ENCODE data around the gene SETD2. TPM values are rescaled to one million over a fixed set of nuclear protein-coding genes. Genes with fewer than 3 reads are reported as not detected.
"Not testable (repeated sequence)": the region's sequence is repeated elsewhere in the genome, so short reads cannot be mapped to it uniquely, and the experiment has no call there.

Gene SETD2
- total RNA-seq, 2 experiments from 2014 or later, result 27.7 to 28.1 TPM

- H3K4me3 Mint-ChIP-seq, result no peak overlapping the region
- no peaks in the 10 kb centered on the region for H3K9me3 Mint-ChIP-seq
- H3K36me3 Mint-ChIP-seq (ENCODE audit: low read depth), result peaks cover 24% of the 10 kb centered on the region
- H3K4me1 Mint-ChIP-seq (ENCODE audit: low read depth), result peaks cover 12% of the 10 kb centered on the region
- peak overlapping the region; percentile 17 for H3K27ac Mint-ChIP-seq
- no peaks in the 10 kb centered on the region for H3K27me3 Mint-ChIP-seq (ENCODE audit: low read depth)
- intact Hi-C loops (cut with micrococcal nuclease), result no loop called here
- CTCF ChIA-PET, result interaction anchor here (1.1 to 1.5 kb wide), 3 partner anchors 8 to 241 kb away, joined by 3 read pairs; no protein-coding TSS in a partner anchor
- DNase-seq, result no peak
Measured at GRCh38 chr3:47082519-47082918, 81.4 kb downstream of the SETD2 start.

- H3K27ac Mint-ChIP-seq, result no peak overlapping the region
- intact Hi-C loops (cut with micrococcal nuclease), result no loop called here
- H3K36me3 Mint-ChIP-seq (ENCODE audit: low read depth), result peaks cover 26% of the 10 kb centered on the region
- peaks cover 18% of the 10 kb centered on the region for H3K4me1 Mint-ChIP-seq (ENCODE audit: low read depth)
- H3K4me3 Mint-ChIP-seq, result no peak overlapping the region
- no peaks in the 10 kb centered on the region for H3K9me3 Mint-ChIP-seq
- CTCF ChIA-PET, result interaction anchor here (1.2 kb wide), 1 partner anchor 279 kb away, joined by 4 read pairs; no protein-coding TSS in a partner anchor
- H3K27me3 Mint-ChIP-seq (ENCODE audit: low read depth), result no peaks in the 10 kb centered on the region
- no peak for DNase-seq
Measured at GRCh38 chr3:47079432-47079831, 84.5 kb downstream of the SETD2 start.

GRCh38 chr3:47073685-47074084 is 90.2 kb downstream of the SETD2 start:
- Mint-ChIP-seq H3K36me3 (ENCODE audit: low read depth) (peaks cover 20% of the 10 kb centered on the region), H3K4me1 (ENCODE audit: low read depth) (peaks cover 12% of the 10 kb centered on the region), H3K4me3 (no peak overlapping the region), H3K9me3 (no peaks in the 10 kb centered on the region), H3K27me3 (ENCODE audit: low read depth) (no peaks in the 10 kb centered on the region), H3K27ac (no peak overlapping the region)
- intact Hi-C loops (cut with micrococcal nuclease), result no loop called here
- CTCF ChIA-PET, result interaction anchor here (1.0 kb wide), 1 partner anchor 248 kb away, joined by 3 read pairs; no protein-coding TSS in a partner anchor
- no peak for DNase-seq

- peaks cover 10% of the 10 kb centered on the region for H3K36me3 Mint-ChIP-seq (ENCODE audit: low read depth)
- no peak overlapping the region for H3K27ac Mint-ChIP-seq
- no peak overlapping the region for H3K4me3 Mint-ChIP-seq
- CTCF ChIA-PET, result interaction anchor here (0.6 kb wide), 1 partner anchor 149 kb away, joined by 3 read pairs; no protein-coding TSS in a partner anchor
- no peaks in the 10 kb centered on the region for H3K27me3 Mint-ChIP-seq (ENCODE audit: low read depth)
- no peak for DNase-seq
- peaks cover 10% of the 10 kb centered on the region for H3K4me1 Mint-ChIP-seq (ENCODE audit: low read depth)
- no peaks in the 10 kb centered on the region for H3K9me3 Mint-ChIP-seq
- intact Hi-C loops (cut with micrococcal nuclease), result no loop called here
Measured at GRCh38 chr3:47070770-47071169, 93.1 kb downstream of the SETD2 start.

- H3K27me3 Mint-ChIP-seq (ENCODE audit: low read depth); DNase-seq; intact Hi-C loops (cut with micrococcal nuclease); CTCF ChIA-PET; H3K4me3 Mint-ChIP-seq; H3K27ac Mint-ChIP-seq; H3K4me1 Mint-ChIP-seq (ENCODE audit: low read depth); H3K9me3 Mint-ChIP-seq: not testable (repeated sequence)
- H3K36me3 Mint-ChIP-seq (ENCODE audit: low read depth), result peaks cover 18% of the 10 kb centered on the region
Measured at GRCh38 chr3:47066259-47066658, 97.7 kb downstream of the SETD2 start.

- no peak overlapping the region for H3K27ac Mint-ChIP-seq
- no peaks in the 10 kb centered on the region for H3K27me3 Mint-ChIP-seq (ENCODE audit: low read depth)
- CTCF ChIA-PET, result no interaction called here
- intact Hi-C loops (cut with micrococcal nuclease), result no loop called here
- H3K9me3 Mint-ChIP-seq, result no peaks in the 10 kb centered on the region
- H3K4me3 Mint-ChIP-seq, result no peak overlapping the region
- peaks cover 17% of the 10 kb centered on the region for H3K36me3 Mint-ChIP-seq (ENCODE audit: low read depth)
- peaks cover 12% of the 10 kb centered on the region for H3K4me1 Mint-ChIP-seq (ENCODE audit: low read depth)
- no peak for DNase-seq
Measured at GRCh38 chr3:47065681-47066080, 98.2 kb downstream of the SETD2 start.

- Mint-ChIP-seq H3K4me3 (no peak overlapping the region), H3K27me3 (ENCODE audit: low read depth) (no peaks in the 10 kb centered on the region), H3K27ac (no peak overlapping the region), H3K4me1 (ENCODE audit: low read depth) (peaks cover 12% of the 10 kb centered on the region), H3K9me3 (no peaks in the 10 kb centered on the region), H3K36me3 (ENCODE audit: low read depth) (peaks cover 18% of the 10 kb centered on the region)
- DNase-seq, result no peak
- CTCF ChIA-PET, result no interaction called here
- intact Hi-C loops (cut with micrococcal nuclease), result no loop called here
Measured at GRCh38 chr3:47065058-47065457, 98.9 kb downstream of the SETD2 start.

GRCh38 chr3:47057212-47057671 is 106.7 kb downstream of the SETD2 start:
- Mint-ChIP-seq H3K4me3 (no peak overlapping the region), H3K4me1 (ENCODE audit: low read depth) (peaks cover 45% of the 10 kb centered on the region), H3K27ac (no peak overlapping the region), H3K9me3 (no peaks in the 10 kb centered on the region), H3K36me3 (ENCODE audit: low read depth) (peaks cover 35% of the 10 kb centered on the region), H3K27me3 (ENCODE audit: low read depth) (no peaks in the 10 kb centered on the region)
- peak; percentile 72 for DNase-seq
- intact Hi-C loops (cut with micrococcal nuclease), result loop anchor here (1.0 to 2.0 kb wide), 4 partner anchors 18 to 364 kb away; partner anchors contain the start of gene ALS2CL
- CTCF ChIA-PET, result no interaction called here

GRCh38 chr3:47056705-47057104 is 107.2 kb downstream of the SETD2 start:
- CTCF ChIA-PET, result interaction anchor here (0.7 kb wide), 1 partner anchor 18 kb away, joined by 3 read pairs; no protein-coding TSS in a partner anchor
- intact Hi-C loops (cut with micrococcal nuclease), result loop anchor here (1.0 to 2.0 kb wide), 4 partner anchors 18 to 363 kb away; partner anchors contain the start of gene ALS2CL
- peak overlapping the region; percentile 1 for H3K27ac Mint-ChIP-seq
- DNase-seq, result no peak
- H3K4me1 Mint-ChIP-seq (ENCODE audit: low read depth), result peaks cover 43% of the 10 kb centered on the region
- peaks cover 30% of the 10 kb centered on the region for H3K36me3 Mint-ChIP-seq (ENCODE audit: low read depth)
- no peaks in the 10 kb centered on the region for H3K27me3 Mint-ChIP-seq (ENCODE audit: low read depth)
- no peaks in the 10 kb centered on the region for H3K9me3 Mint-ChIP-seq
- H3K4me3 Mint-ChIP-seq, result no peak overlapping the region

GRCh38 chr3:47054412-47054811 is 109.5 kb downstream of the SETD2 start:
- DNase-seq, result no peak
- peaks cover 39% of the 10 kb centered on the region for H3K4me1 Mint-ChIP-seq (ENCODE audit: low read depth)
- H3K27ac Mint-ChIP-seq, result no peak overlapping the region
- no peaks in the 10 kb centered on the region for H3K27me3 Mint-ChIP-seq (ENCODE audit: low read depth)
- no peak overlapping the region for H3K4me3 Mint-ChIP-seq
- peaks cover 24% of the 10 kb centered on the region for H3K36me3 Mint-ChIP-seq (ENCODE audit: low read depth)
- no peaks in the 10 kb centered on the region for H3K9me3 Mint-ChIP-seq
- intact Hi-C loops (cut with micrococcal nuclease), result no loop called here
- CTCF ChIA-PET, result no interaction called here

GRCh38 chr3:47047673-47048072 is 116.2 kb downstream of the SETD2 start:
- H3K36me3 Mint-ChIP-seq (ENCODE audit: low read depth), result peaks cover 4% of the 10 kb centered on the region
- peaks cover 16% of the 10 kb centered on the region for H3K4me1 Mint-ChIP-seq (ENCODE audit: low read depth)
- intact Hi-C loops (cut with micrococcal nuclease), result no loop called here
- H3K27ac Mint-ChIP-seq, result no peak overlapping the region
- no peak for DNase-seq
- no peaks in the 10 kb centered on the region for H3K27me3 Mint-ChIP-seq (ENCODE audit: low read depth)
- H3K4me3 Mint-ChIP-seq, result no peak overlapping the region
- no peaks in the 10 kb centered on the region for H3K9me3 Mint-ChIP-seq
- CTCF ChIA-PET, result interaction anchor here (1.3 kb wide), 1 partner anchor 48 kb away, joined by 3 read pairs; no protein-coding TSS in a partner anchor

GRCh38 chr3:47047069-47047468 is 116.8 kb downstream of the SETD2 start:
- intact Hi-C loops (cut with micrococcal nuclease), result no loop called here
- H3K36me3 Mint-ChIP-seq (ENCODE audit: low read depth), result peaks cover 4% of the 10 kb centered on the region
- no peaks in the 10 kb centered on the region for H3K27me3 Mint-ChIP-seq (ENCODE audit: low read depth)
- no peak for DNase-seq
- peaks cover 16% of the 10 kb centered on the region for H3K4me1 Mint-ChIP-seq (ENCODE audit: low read depth)
- no peak overlapping the region for H3K4me3 Mint-ChIP-seq
- CTCF ChIA-PET, result interaction anchor here (0.7 to 1.3 kb wide), 2 partner anchors 26 to 48 kb away, joined by 3 read pairs; no protein-coding TSS in a partner anchor
- H3K9me3 Mint-ChIP-seq, result no peaks in the 10 kb centered on the region
- H3K27ac Mint-ChIP-seq, result no peak overlapping the region

- no peak overlapping the region for H3K4me3 Mint-ChIP-seq
- no peaks in the 10 kb centered on the region for H3K27me3 Mint-ChIP-seq (ENCODE audit: low read depth)
- H3K27ac Mint-ChIP-seq, result no peak overlapping the region
- H3K4me1 Mint-ChIP-seq (ENCODE audit: low read depth), result peaks cover 26% of the 10 kb centered on the region
- no peaks in the 10 kb centered on the region for H3K9me3 Mint-ChIP-seq
- CTCF ChIA-PET, result interaction anchor here (0.6 to 1.2 kb wide), 4 partner anchors 9 to 1068 kb away, joined by 3 read pairs; no protein-coding TSS in a partner anchor
- H3K36me3 Mint-ChIP-seq (ENCODE audit: low read depth), result peaks cover 28% of the 10 kb centered on the region
- intact Hi-C loops (cut with micrococcal nuclease), result no loop called here
- DNase-seq, result no peak
Measured at GRCh38 chr3:47042231-47042791, 121.6 kb downstream of the SETD2 start.
